ENCODE measurements around the gene OSBPL3.

Gene OSBPL3

DNA sequence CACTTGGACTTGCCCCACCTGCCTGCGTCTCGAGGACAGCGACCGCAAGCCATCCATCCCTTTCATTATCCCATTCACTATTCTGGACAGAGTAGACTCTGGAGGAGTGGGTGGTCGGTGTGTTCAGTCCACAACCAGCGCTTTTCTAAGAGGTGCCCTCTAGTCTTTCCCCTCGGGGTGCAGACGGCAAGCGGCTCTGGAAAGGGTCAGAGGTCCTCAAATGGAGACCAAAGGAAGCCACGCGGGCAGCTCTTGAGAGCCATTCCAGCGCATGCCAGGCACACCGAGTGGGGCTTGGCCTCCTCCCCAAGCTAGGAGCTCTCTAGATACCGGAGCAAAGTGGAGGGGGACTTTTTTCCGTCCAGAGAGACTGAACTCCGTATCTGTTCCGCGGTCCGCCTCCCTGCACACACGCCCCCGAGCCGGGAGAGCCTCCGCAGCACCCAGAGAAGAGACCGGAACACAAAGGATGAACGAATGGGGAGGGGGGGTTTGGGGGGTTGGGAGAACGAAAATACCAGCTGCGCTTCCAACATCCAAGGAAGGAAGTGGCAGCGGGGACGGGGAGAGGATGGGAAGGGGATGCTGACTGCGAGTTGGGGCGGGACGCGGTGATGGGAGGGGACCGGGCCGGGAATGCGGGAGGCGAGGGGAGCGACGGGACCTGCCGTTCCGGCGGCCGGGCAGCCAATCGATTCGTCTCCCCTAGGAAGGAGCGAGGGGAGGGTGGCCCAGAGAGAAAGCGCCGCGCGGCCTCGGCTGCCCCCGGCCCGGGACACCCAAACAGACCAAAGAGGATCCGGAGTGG, 223.2 kb downstream of the OSBPL3 start:
- DNase-seq: no peak

DNA sequence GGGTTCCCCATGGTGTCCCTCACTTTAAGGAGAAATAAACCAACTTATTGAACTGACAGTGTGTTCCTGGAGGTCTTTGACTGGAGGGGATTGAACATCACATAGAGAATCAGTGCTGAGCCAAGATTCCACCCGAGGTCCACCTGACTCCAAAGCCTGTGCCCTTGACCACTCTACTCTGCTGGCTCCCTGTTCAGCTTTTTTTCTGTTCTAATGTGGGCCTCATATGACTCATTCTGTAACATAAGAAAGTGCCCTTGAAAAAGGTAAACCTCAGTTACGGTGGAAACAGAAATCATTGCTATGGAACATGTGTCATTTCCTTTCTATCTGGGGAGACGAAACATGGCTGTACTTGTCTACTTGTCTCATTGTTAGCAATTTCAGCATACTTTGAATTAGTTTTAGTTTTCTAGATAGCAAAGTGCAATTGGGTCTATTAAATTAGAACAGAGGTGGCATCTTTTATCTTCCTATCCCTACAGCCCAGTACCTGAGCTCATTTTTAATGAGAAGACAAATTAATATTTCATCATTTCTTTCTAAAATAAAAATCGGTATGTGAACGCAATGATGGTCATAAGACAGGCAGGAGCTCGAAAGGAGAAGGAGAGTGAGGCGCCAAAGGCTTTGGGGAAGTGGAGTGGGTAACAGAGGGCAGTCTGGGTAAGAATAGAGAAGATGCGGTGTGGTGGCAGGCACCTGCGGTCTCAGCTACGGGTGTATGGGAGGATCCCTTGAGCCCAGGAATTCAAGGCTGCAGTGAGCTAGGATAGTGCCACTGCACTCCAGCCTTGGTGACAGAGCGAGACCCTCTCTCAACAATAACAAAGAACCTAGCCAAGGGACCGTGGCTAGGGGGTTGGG, 224.2 kb downstream of the OSBPL3 start:
- DNase-seq: no peak

DNA sequence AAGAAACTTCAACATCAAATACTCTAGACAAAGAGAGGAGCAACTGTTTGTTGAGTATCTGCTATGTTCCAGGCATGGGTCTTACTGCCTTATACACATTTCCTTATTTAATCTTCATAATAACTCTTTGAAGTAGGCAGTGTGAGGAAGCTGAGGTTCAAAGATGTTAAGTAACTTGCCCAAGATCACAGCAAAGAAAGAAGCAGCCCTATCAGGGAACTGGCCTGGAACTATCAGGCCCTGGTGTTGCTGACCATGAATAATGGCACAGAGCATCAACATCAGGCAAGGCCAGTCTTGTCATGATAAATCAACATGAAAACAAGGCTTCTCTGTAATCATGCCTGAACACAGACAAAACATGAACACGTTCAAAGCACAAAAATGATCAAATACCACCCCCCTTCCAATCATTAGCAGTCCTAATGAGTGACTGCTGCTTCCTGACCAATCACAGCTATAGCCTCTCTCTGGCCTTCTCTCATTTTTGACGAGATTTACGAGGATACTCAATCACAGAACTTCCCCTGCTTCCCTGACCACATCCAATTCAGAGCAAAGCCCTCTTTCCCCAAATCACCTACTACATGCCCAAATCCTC, 225.0 kb downstream of the OSBPL3 start:
- no peak for DNase-seq

- no peak for DNase-seq
Observed at GRCh38 chr7:24752073-24752800, 227.7 kb downstream of the OSBPL3 start.

- no peak for DNase-seq
Observed at GRCh38 chr7:24751484-24751883, 228.5 kb downstream of the OSBPL3 start.

DNA sequence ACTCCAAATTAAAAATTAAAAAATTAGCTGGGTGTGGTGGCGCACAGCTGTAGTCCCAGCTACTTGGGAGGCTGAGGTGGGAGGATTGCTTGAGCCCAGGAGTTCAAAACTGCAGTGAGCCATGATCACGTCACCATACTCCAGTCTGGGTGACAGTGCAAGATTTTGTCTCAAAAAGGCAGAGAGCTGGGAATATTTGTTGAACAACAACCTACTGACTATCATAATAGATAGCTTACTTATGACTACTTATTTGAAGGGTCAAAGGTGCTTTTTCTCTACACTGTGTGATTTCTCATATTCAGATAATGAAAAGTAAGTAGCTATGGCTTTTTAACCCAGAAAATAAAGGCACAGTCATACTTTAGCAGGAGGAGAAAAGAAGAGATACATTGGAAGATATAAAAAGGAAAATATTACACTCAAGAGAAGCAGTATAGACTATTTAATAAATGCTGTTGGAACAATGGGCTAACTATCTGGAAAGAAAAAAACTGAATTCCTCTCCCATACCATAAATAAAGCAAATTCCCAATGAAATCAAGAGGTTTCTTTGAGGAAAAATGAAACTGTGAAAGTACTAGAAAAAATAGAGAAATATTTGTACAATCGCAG, 229.4 kb downstream of the OSBPL3 start:
- DNase-seq: no peak

GRCh38 chr7:24748521-24748920, 231.5 kb downstream of the OSBPL3 start:
- DNase-seq: no peak
